Esophagus muscularis mucosa (tissue), 4 donors: ENCODE results near the gene NOXRED1. TPM values are rescaled to one million over a fixed set of nuclear protein-coding genes. Genes with fewer than 3 reads are reported as not detected.
"Not testable (repeated sequence)": the region's sequence is repeated elsewhere in the genome, so short reads cannot be mapped to it uniquely, and the experiment has no call there.

Source experiments
- DNase-seq: peaks from one replicate; pipeline ENCODE4 v3.0.0-alpha.2; 2017; ENCODE audit errors: extremely low spot score
- H3K27ac ChIP-seq, 4 donors: fragments of 200-600 bp; sonication (generic); replicated peaks in 1 of 4; 1 replicate in 3 of 4; 2 replicates in 1 of 4; pipeline ENCODE4 v1.5.1; 2016 to 2019; ENCODE audit warnings: mild to moderate bottlenecking in 1 of 4
- H3K27me3 ChIP-seq, 4 donors: fragments of 200-600 bp; sonication (generic); one replicate each; pipeline versions ENCODE4 v1.5.1 to v1.6.0; 2016 to 2019
- H3K36me3 ChIP-seq, 4 donors: fragments of 200-600 bp; sonication (generic); one replicate each; pipeline ENCODE4 v1.5.1; 2016 to 2019
- H3K4me1 ChIP-seq, 4 donors: fragments of 200-600 bp; sonication (generic); one replicate each; pipeline ENCODE4 v1.5.1; 2016 to 2019
- H3K4me3 ChIP-seq, 4 donors: fragments of 200-600 bp; sonication (generic); 1 replicate in 2 of 4; 2 replicates in 2 of 4; pipeline ENCODE4 v1.5.1; 2016 to 2019; ENCODE audit warnings: mild to moderate bottlenecking in 4 of 4, moderate library complexity in 1 of 4
- H3K9me3 ChIP-seq, 4 donors: fragments of 200-600 bp; sonication (generic); 1 replicate in 3 of 4; 2 replicates in 1 of 4; pipeline ENCODE4 v1.5.1; 2016 to 2019
- EP300 ChIP-seq: sonication (generic); formaldehyde crosslinking; IDR thresholded peaks from one replicate; pipeline ENCODE4 v1.6.1; 2017; ENCODE audit warnings: antibody characterized with exemption
- POLR2A ChIP-seq: fragments of 450-650 bp; IDR thresholded peaks from one replicate; pipeline ENCODE4 v1.6.1; 2017; ENCODE audit warnings: antibody characterized with exemption, moderate library complexity, mild to moderate bottlenecking, low read depth
- POLR2AphosphoS5 ChIP-seq, 2 donors: sonication (generic); formaldehyde crosslinking; IDR thresholded peaks; one replicate each; pipeline ENCODE4 v1.6.1; 2017; ENCODE audit warnings: antibody characterized with exemption in 2 of 2
- WGBS: methylation state at CpG from one replicate; pipeline ENCODE4 v1.1.5; 2018; 5-methylcytosine and 5-hydroxymethylcytosine counted together
- intact Hi-C: fragments of 100-400 bp; cut with DNase I; formaldehyde crosslinking; loops from one replicate; pipeline ENCODE4 v1.15.1; 2023
- total RNA-seq, 4 donors: library from RNA; depleted of rRNA; stranded (reverse); fragments of >200 nt; gene quantifications; one replicate each; pipeline versions ENCODE4 v1.1.0 to v1.2.1, GENCODE V29; 2016
- TF ChIP-seq, protein P1 (sequence below), 3 experiments: fragments of 200-600 bp in 2 of 3; fragments of 450-650 bp in 1 of 3; sonication (generic) in 2 of 3; IDR thresholded peaks; one replicate each; pipeline ENCODE4 v1.5.1; 2017 to 2019; ENCODE audit warnings: antibody characterized with exemption in 3 of 3, mild to moderate bottlenecking in 2 of 3, moderate library complexity in 1 of 3

Gene NOXRED1
- total RNA-seq, 4 donors from 2014 or later: 0.17 to 0.29 TPM; not detected in 2

DNA sequence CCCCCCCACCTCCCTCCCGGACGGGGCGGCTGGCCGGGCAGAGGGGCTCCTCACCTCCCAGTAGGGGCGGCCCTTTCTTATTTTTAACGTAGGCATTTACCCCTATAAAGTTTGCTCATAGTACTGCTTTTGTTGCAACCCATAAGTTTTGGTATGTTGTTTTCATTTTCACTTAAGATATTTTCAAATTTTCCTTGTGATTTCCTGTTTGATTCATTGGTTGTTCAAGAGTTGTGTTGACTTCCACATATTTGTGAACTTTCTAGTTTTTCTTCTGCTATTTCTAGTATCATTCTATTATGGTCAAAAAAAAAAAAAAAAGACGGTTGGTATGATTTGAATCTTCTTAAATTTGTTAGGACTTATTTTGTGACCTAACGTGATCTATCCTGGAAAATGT, 6.5 kb downstream of the NOXRED1 start:
- no peak overlapping the region for H3K27ac ChIP-seq
- DNase-seq: no peak
- no peaks in the 10 kb centered on the region for H3K4me1 ChIP-seq
- TF ChIP-seq EP300: no peak
- no peak for TF ChIP-seq POLR2AphosphoS5 (IDR thresholded peaks at IDR 0.05)
- no peak for TF ChIP-seq POLR2A
- TF ChIP-seq, protein P1, sequence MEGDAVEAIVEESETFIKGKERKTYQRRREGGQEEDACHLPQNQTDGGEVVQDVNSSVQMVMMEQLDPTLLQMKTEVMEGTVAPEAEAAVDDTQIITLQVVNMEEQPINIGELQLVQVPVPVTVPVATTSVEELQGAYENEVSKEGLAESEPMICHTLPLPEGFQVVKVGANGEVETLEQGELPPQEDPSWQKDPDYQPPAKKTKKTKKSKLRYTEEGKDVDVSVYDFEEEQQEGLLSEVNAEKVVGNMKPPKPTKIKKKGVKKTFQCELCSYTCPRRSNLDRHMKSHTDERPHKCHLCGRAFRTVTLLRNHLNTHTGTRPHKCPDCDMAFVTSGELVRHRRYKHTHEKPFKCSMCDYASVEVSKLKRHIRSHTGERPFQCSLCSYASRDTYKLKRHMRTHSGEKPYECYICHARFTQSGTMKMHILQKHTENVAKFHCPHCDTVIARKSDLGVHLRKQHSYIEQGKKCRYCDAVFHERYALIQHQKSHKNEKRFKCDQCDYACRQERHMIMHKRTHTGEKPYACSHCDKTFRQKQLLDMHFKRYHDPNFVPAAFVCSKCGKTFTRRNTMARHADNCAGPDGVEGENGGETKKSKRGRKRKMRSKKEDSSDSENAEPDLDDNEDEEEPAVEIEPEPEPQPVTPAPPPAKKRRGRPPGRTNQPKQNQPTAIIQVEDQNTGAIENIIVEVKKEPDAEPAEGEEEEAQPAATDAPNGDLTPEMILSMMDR (IDR thresholded peaks at IDR 0.05): no peak
- 90% methylated on average over 8 of the region's 8 CpGs for WGBS
- H3K9me3 ChIP-seq: peaks cover 0 to 33% (median 21%) of the 10 kb centered on the region in 4 donors
- no peak overlapping the region for H3K4me3 ChIP-seq
- intact Hi-C loops: no loop called here
- peaks cover 0 to 4% (median 2%) of the 10 kb centered on the region in 4 donors for H3K36me3 ChIP-seq
- no peaks in the 10 kb centered on the region for H3K27me3 ChIP-seq

DNA sequence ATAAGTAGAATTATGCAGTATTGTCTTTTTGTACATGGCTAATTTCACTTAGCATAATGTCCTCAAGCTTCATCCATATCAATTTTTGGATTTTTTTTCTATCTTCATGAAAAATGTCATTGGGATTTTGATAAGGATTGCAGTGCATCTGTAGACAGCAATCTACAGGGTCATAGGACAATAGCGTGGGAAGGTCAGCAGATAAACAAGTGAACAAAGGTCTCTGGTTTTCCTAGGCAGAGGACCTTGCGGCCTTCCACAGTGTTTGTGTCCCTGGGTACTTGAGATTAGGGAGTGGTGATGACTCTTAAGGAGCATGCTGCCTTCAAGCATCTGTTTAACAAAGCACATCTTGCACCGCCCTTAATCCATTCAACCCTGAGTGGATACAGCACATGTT, 7.2 kb downstream of the NOXRED1 start:
- peaks cover 0 to 32% (median 21%) of the 10 kb centered on the region in 4 donors for H3K9me3 ChIP-seq
- DNase-seq, H3K27me3 ChIP-seq, H3K4me3 ChIP-seq, H3K27ac ChIP-seq, intact Hi-C loops, H3K4me1 ChIP-seq, H3K36me3 ChIP-seq: not testable (repeated sequence)
- 96% methylated on average over 2 of the region's 3 CpGs for WGBS

- H3K27me3 ChIP-seq, H3K27ac ChIP-seq, DNase-seq, H3K36me3 ChIP-seq, H3K4me3 ChIP-seq, H3K4me1 ChIP-seq, intact Hi-C loops: not testable (repeated sequence)
- 95% methylated on average over 10 of the region's 10 CpGs for WGBS
- peaks cover 0 to 26% (median 21%) of the 10 kb centered on the region in 4 donors for H3K9me3 ChIP-seq
These were observed 7.8 kb downstream of the NOXRED1 start for GRCh38 chr14:77415403-77416030.

DNA sequence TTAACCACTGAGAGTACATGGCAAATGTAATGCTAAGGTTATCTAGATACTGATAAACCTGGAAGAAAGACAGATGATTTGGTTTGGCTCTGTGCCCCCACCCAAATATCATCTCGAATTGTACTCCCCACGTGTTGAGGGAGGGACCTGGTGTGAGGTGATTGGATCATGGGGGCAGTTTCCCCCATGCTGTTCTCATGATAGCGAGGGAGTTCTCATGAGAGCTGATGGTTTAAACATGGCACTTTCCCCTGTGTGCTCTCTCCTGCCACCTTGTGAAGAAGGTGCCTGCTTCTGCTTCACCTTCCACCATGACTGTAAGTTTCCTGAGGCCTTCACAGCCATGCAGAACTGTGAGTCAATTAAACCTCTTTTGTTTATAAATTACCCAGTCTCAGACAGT, 14.2 kb downstream of the NOXRED1 start:
- intact Hi-C loops: no loop called here
- TF ChIP-seq POLR2AphosphoS5 (IDR thresholded peaks at IDR 0.05) (no peak), POLR2A (no peak), EP300 (no peak)
- TF ChIP-seq, protein P1 (IDR thresholded peaks at IDR 0.05): no peak
- 40% methylated on average over 3 of the region's 3 CpGs for WGBS
- no peak for DNase-seq
- no peaks in the 10 kb centered on the region for H3K4me1 ChIP-seq
- no peaks in the 10 kb centered on the region for H3K9me3 ChIP-seq
- no peak overlapping the region for H3K27ac ChIP-seq
- no peaks in the 10 kb centered on the region for H3K27me3 ChIP-seq
- no peak overlapping the region for H3K4me3 ChIP-seq
- H3K36me3 ChIP-seq: no peaks in the 10 kb centered on the region

- no peak overlapping the region for H3K4me3 ChIP-seq
- H3K4me1 ChIP-seq: no peaks in the 10 kb centered on the region
- no peaks in the 10 kb centered on the region for H3K36me3 ChIP-seq
- WGBS: 82% methylated on average over 2 of the region's 2 CpGs
- intact Hi-C loops: no loop called here
- TF ChIP-seq EP300: no peak
- no peak for TF ChIP-seq POLR2AphosphoS5 (IDR thresholded peaks at IDR 0.05)
- TF ChIP-seq, protein P1 (IDR thresholded peaks at IDR 0.05): no peak
- no peak for TF ChIP-seq POLR2A
- DNase-seq: no peak
- no peak overlapping the region for H3K27ac ChIP-seq
- no peaks in the 10 kb centered on the region for H3K27me3 ChIP-seq
- H3K9me3 ChIP-seq: no peaks in the 10 kb centered on the region
These were observed 16.2 kb downstream of the NOXRED1 start for GRCh38 chr14:77407158-77407557.

DNA sequence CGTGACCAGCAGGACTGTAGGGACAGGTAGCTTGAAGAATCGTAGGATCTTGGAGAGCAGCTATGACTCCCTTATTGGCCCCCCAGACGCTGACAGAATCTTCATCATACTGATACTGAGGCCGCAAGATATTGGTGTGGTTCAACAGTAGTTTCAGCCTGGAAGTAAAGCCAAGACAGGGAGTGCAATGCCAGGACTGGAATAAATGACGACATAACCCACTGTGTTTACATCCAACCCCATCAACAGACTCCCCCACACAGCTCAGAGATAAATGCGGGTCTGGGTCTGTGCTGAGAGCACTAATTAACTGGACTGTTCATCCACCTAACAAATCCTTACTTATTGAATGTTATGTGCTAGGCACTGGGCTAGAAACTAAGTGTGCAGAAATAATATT, 16.6 kb downstream of the NOXRED1 start:
- 64% methylated on average over 6 of the region's 6 CpGs for WGBS

More for the DNA sequence above, 16.6 kb downstream of the NOXRED1 start:
- H3K27me3 ChIP-seq: no peaks in the 10 kb centered on the region
- H3K4me1 ChIP-seq: no peaks in the 10 kb centered on the region
- TF ChIP-seq POLR2A (no peak), EP300 (no peak), POLR2AphosphoS5 (IDR thresholded peaks at IDR 0.05) (no peak)
- TF ChIP-seq, protein P1 (IDR thresholded peaks at IDR 0.05): no peak
- intact Hi-C loops: no loop called here
- H3K9me3 ChIP-seq: no peaks in the 10 kb centered on the region
- H3K4me3 ChIP-seq: no peak overlapping the region
- no peak for DNase-seq
- H3K36me3 ChIP-seq: no peaks in the 10 kb centered on the region
- H3K27ac ChIP-seq: no peak overlapping the region
